HEK293 (cell line): ENCODE measurements around the gene UGT3A1.

ENCODE experiments used
- ELK4 ChIP-seq: IDR thresholded peaks from 2 replicates; pipeline ENCODE4 v1.6.1; 2011; ENCODE audit warnings: mild to moderate bottlenecking, low read depth, low read length, borderline replicate concordance
- ZNF292 ChIP-seq: fragments of 450-650 bp; formaldehyde crosslinking; IDR thresholded peaks from 2 replicates; pipeline ENCODE4 v1.5.1; 2016; ENCODE audit warnings: low read depth, missing biosample characterization, missing genetic modification characterization, borderline replicate concordance

GRCh38 chr5:35971186-35971877 lies 19.9 kb downstream of the UGT3A1 start:
- TF ChIP-seq ELK4 (no peak), ZNF292 (no peak)
